HG02885 (cell line): Measurements from ENCODE around the gene SMIM45.

Source experiments
- ATAC-seq: cut with Tn5 transposase; IDR thresholded peaks from one replicate; pipeline ENCODE4 v1.9.1; 2021; ENCODE audit warnings: mild to moderate bottlenecking; ENCODE audit not compliant: unreplicated experiment, poor library complexity

SMIM45 gene

GRCh38 chr22:41951898-41952474, at the start of gene SMIM45:
TSS of gene SMIM45 (plus strand) at chr22:41952150.
- ATAC-seq: no peak

DNA sequence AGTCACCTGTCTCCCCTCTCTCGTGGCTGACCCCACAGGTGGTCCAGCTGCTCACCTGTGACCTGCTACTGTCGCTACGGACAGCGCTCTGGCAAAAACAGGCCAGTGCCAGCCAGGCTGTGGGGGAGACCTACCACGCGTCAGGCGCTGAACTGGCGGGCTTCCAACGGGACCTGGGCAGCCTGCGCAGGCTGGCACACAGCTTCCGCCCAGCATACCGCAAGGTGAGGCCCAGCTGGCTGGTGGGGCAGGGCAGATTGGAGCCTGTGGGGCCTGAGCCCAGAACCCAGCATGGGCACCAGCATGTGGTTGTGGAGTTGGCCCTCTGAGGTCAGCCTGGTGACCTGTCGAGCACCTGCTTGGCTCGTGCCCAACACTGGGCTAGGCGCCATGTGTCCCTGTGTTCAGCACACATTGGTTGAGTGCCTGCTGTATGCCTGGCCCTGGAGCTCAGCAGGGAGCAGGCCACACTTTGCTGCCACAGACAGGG, 49.0 kb upstream of the SMIM45 start:
- ATAC-seq: no peak

- no peak for ATAC-seq
Observed at GRCh38 chr22:41904450-41905410, 47.2 kb upstream of the SMIM45 start.

DNA sequence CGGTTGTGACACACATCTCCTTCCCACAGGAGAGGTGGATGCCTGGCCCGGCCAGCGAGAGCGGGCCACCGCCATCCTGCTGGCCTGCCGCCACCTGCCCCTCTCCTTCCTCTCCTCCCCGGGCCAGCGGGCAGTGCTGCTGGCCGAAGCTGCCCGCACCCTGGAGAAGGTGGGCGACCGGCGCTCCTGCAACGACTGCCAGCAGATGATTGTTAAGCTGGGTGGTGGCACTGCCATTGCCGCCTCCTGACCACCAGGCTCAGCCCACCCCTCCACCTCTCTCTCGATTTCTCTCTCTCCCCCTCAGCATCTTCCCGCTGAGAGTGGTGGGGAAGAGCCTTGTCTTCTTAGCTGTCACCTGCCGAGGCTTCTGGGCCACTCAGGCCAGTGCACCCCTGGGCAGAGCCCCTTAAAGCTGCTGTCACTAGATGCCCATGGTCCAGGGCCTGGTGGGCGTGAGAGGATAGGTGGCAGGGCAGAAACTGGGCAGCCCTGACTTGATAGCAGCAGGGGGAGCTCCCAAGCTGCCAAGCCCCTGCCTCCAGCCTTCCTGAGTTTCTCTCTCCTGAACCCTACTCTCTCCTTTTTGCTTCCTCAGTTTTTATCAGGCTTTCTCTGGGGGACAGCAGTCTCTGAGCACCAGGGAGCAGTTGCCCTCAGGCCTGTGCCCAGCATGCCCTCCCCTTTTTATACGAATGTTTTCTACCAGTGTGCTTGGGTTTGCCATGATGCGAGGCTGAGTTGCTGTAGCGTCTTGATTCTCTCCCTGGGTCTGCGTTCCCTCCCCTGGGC, 46.3 kb upstream of the SMIM45 start:
- no peak for ATAC-seq

- no peak for ATAC-seq
Observed at GRCh38 chr22:41906822-41907221, 45.1 kb upstream of the SMIM45 start.

- no peak for ATAC-seq
Observed at GRCh38 chr22:41907436-41908401, 44.2 kb upstream of the SMIM45 start.

DNA sequence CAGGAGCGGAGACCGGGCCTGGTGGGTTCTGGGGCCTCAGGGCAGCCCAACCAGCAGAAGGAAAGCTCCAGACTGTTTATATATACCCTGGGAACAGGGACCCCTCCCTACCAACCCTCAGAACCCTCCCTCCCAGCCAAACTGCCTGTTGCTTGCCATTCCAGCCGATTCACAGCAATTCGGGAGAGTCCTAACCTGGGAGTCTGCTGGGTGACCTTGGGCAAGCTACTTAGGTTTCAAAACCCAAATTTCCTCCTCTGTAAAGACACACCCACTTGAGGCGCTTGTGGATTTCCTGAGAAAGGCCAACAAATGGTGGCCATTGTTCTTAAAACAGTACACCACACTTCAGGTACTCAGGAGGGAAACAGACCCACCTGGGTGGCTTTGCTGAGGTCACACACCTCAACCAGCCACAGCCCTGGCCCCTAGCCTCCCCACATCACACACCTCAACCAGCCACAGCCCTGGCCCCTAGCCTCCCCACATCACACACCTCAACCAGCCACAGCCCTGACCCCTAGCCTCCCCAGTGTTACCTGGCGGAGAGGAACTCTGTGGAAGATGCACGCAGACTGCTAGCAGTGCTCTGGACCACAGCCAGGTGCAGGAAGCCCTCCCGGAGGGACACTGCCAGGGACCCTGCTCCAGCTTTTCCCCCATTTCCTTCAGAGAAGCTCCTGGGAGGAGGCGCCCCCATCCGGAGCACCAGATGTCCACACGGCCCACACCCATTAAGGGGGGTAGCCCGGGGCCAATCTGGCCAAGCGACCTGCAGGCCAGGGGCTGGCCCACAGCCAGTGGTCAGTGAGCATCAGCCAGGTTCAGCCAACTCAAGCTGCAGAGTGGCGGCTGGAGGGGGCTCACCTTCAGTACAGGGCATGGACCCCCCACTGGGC, 43.3 kb upstream of the SMIM45 start:
- ATAC-seq: no peak

GRCh38 chr22:41909310-41910049, 42.5 kb upstream of the SMIM45 start:
- ATAC-seq: no peak

- ATAC-seq: no peak
Observed at GRCh38 chr22:41910050-41911000, 41.6 kb upstream of the SMIM45 start.

GRCh38 chr22:41911001-41911611, 40.8 kb upstream of the SMIM45 start:
- no peak for ATAC-seq

DNA sequence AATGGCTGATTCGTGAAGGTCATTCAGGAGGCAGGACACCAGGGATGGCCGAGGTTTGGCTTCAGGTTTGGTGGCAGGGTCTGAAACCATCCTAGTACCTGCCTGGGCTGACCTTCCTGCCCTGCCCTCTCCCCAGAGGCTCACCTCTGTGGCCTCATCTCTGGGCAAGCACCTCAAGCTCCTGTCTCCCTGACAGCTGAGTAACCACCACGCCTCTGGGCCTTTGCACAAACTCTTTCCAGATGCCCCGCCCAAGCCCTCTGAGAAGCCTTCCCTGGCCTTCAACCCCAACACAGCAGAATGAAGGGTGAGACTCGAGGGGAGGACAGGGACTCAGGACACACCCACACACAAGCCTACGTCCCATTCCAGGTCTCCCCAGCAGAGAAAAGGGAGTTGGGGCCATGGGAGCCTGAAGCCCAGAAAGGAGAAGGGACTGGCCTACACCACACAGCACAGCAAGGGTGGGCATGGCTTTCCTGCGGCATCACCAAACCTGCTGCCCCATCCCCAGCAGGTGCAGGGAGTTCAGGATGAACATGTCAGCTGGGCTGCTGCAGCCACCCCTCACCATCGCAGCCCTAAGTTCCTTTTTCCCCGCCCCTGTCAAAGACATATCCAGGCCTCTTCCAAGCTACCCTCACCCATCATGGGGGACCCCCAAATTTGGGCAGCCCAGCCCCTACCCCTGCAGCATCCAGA, 39.5 kb upstream of the SMIM45 start:
- ATAC-seq: no peak

GRCh38 chr22:41913040-41913719, 38.8 kb upstream of the SMIM45 start:
- ATAC-seq: no peak

- ATAC-seq: no peak
Observed at GRCh38 chr22:41913842-41914534, 38.0 kb upstream of the SMIM45 start.

GRCh38 chr22:41914611-41915034, 37.3 kb upstream of the SMIM45 start:
- no peak for ATAC-seq
